HG03439 (cell line): ENCODE measurements around the gene OLIG2.

ENCODE experiments used
- ATAC-seq: cut with Tn5 transposase; IDR thresholded peaks from one replicate; pipeline ENCODE4 v1.9.1; 2021; ENCODE audit warnings: mild to moderate bottlenecking, moderate library complexity; ENCODE audit not compliant: unreplicated experiment

The OLIG2 gene

DNA sequence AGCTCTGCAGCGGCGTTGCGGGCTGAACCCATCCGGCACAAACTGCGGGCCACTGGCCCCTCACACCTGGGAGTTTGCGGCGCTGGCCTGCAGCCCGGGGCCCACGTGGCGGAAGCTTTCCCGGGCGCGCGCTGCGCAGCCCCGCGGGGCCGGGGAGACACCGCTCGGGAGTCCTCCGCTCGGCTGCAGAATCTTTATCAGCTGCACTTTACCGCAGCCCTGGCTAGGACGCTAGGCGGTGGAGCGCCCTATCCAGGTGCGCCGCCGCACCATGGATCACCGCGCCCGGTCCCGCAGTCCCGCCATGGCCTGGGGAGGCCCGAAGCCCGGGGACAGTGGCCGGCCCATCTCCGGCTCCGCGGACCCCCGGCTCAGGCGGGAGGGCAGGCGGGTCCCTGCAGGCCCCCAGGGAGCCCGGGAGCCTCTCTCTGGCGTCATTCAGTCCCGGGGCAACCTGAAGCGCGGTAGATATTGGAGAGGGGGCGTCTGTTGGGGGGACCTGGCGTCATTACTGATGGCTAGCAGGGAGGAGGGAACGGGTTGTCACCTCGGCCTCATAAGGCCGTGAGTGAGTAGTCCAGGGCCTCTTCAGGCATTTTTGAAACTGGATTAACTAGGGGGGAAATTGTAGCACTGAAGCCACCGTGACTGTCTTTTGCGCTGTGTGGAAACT lies 5.7 kb upstream of the OLIG2 start:
- ATAC-seq = no peak

DNA sequence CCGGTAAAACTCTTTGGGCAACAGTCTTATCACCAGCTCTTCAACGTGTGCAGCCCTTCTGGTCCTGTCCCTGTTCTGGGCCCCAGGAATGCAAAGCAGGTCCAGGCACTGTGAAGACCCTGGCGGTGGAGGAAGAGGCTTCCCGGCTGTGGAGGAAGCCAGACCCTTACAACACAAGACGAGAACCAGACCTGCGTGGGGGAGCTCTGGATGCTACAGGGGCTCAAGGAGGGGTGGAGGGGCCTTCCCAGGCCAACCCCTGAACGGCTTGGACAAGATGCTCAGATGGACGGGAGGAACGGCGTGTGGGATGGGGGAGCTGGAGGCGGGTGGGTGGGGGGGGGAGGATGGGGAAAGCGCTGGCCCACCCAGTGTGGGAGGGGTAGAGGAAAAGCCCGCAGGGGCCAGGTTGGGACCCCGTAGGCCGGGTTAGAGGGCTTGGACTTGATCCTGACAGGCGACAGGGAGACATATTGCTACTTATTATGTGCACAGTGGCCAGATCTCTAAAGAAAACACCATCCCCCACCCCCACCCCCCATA lies 5.1 kb upstream of the OLIG2 start:
- ATAC-seq = no peak

DNA sequence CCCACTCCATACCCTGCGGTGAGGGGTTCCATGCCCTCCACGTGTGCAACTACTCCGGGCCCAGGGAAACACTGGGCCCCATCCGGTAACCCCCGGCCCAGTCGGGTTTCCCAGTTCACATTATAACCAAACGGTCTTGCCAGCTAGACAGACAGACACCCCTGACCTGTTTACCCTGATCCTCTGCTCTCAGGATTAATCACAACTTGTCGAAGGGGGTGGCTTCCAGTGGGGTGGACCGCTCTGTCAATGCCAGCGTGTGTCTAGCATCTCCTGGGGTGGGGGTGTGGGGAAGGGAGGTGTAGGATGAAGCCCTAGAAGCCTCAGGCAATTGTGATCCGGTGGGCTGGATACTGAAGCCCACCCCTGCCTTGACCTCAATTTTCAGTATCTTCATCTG lies 4.6 kb upstream of the OLIG2 start:
- no peak for ATAC-seq

DNA sequence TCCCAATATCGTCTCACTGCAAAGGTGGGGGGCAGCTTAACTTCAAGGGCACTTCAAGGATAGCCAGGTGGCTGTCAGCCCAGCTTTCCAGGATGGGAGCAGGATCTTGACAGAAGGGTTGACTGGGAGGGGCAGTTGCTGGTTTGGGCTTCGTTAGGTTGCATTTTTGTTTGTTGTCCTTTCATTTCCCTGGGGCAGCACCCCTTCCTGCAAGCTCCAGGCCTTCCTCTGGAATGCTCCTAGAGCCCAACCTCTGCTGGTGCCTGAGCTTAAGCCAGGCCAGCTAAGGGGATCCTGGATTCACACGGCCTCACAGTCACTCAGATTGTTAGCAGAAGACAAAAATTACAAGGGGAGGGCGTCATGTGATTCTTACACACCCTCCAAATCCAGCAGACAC lies 4.1 kb upstream of the OLIG2 start:
- no peak for ATAC-seq

DNA sequence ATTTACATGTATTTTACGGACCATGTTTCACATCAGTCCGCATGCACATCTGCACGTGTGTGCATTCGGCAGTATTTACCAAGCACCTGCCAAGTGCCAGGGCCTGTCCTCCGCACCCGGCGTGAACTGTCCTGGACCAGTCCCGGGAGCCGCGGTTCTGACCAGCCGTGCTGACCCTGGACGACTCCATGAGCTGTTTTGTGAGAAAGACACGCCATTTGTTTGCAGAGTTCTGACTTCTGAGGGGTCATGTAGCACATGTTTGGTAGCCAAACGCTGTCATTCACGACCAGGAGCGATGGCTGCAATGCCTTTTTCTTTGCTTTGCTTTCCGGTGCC lies 3.3 kb upstream of the OLIG2 start:
- ATAC-seq = no peak

DNA sequence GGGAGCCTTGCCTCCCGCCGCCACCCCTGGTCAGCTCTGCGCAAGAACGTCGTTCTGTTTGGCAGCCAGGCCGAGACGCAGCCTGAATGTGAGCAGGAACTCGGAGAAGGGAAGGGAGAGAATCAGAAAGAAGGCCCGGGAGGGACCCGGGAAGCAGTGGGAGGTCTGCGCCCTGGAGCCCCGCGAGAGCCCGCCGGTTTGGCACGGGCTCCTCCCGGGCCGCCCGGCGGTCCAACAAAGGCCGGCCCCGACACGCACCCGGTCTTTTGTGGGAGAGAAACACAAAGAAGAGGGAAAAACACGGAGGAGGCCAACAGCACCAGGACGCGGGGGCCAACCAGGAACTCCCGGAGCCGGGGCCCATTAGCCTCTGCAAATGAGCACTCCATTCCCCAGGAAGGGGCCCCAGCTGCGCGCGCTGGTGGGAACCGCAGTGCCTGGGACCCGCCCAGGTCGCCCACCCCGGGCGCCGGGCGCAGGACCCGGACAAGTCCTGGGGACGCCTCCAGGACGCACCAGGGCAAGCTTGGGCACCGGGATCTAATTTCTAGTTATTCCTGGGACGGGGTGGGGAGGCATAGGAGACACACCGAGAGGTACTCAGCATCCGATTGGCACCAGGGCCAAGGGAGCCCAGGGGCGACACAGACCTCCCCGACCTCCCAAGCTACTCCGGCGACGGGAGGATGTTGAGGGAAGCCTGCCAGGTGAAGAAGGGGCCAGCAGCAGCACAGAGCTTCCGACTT lies 2.7 kb upstream of the OLIG2 start:
- no peak for ATAC-seq

DNA sequence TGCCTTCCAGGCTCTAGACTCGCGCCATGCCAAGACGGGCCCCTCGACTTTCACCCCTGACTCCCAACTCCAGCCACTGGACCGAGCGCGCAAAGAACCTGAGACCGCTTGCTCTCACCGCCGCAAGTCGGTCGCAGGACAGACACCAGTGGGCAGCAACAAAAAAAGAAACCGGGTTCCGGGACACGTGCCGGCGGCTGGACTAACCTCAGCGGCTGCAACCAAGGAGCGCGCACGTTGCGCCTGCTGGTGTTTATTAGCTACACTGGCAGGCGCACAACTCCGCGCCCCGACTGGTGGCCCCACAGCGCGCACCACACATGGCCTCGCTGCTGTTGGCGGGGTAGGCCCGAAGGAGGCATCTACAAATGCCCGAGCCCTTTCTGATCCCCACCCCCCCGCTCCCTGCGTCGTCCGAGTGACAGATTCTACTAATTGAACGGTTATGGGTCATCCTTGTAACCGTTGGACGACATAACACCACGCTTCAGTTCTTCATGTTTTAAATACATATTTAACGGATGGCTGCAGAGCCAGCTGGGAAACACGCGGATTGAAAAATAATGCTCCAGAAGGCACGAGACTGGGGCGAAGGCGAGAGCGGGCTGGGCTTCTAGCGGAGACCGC lies 2.0 kb upstream of the OLIG2 start:
- no peak for ATAC-seq

DNA sequence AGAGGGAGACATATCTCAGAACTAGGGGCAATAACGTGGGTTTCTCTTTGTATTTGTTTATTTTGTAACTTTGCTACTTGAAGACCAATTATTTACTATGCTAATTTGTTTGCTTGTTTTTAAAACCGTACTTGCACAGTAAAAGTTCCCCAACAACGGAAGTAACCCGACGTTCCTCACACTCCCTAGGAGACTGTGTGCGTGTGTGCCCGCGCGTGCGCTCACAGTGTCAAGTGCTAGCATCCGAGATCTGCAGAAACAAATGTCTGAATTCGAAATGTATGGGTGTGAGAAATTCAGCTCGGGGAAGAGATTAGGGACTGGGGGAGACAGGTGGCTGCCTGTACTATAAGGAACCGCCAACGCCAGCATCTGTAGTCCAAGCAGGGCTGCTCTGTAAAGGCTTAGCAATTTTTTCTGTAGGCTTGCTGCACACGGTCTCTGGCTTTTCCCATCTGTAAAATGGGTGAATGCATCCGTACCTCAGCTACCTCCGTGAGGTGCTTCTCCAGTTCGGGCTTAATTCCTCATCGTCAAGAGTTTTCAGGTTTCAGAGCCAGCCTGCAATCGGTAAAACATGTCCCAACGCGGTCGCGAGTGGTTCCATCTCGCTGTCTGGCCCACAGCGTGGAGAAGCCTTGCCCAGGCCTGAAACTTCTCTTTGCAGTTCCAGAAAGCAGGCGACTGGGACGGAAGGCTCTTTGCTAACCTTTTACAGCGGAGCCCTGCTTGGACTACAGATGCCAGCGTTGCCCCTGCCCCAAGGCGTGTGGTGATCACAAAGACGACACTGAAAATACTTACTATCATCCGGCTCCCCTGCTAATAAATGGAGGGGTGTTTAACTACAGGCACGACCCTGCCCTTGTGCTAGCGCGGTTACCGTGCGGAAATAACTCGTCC lies 1.3 kb upstream of the OLIG2 start:
- no peak for ATAC-seq

DNA sequence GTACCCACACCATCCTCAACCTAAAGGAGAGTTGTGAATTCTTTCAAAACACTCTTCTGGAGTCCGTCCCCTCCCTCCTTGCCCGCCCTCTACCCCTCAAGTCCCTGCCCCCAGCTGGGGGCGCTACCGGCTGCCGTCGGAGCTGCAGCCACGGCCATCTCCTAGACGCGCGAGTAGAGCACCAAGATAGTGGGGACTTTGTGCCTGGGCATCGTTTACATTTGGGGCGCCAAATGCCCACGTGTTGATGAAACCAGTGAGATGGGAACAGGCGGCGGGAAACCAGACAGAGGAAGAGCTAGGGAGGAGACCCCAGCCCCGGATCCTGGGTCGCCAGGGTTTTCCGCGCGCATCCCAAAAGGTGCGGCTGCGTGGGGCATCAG lies 638 bp upstream of the OLIG2 start:
- no peak for ATAC-seq

DNA sequence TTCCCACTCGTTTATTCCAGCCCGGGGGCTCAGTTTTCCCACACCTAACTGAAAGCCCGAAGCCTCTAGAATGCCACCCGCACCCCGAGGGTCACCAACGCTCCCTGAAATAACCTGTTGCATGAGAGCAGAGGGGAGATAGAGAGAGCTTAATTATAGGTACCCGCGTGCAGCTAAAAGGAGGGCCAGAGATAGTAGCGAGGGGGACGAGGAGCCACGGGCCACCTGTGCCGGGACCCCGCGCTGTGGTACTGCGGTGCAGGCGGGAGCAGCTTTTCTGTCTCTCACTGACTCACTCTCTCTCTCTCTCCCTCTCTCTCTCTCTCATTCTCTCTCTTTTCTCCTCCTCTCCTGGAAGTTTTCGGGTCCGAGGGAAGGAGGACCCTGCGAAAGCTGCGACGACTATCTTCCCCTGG lies 716 bp downstream of the OLIG2 start:
- no peak for ATAC-seq

DNA sequence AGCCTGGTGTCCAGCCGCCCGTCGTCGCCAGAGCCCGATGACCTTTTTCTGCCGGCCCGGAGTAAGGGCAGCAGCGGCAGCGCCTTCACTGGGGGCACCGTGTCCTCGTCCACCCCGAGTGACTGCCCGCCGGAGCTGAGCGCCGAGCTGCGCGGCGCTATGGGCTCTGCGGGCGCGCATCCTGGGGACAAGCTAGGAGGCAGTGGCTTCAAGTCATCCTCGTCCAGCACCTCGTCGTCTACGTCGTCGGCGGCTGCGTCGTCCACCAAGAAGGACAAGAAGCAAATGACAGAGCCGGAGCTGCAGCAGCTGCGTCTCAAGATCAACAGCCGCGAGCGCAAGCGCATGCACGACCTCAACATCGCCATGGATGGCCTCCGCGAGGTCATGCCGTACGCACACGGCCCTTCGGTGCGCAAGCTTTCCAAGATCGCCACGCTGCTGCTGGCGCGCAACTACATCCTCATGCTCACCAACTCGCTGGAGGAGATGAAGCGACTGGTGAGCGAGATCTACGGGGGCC lies 1.2 kb downstream of the OLIG2 start:
- ATAC-seq = no peak

DNA sequence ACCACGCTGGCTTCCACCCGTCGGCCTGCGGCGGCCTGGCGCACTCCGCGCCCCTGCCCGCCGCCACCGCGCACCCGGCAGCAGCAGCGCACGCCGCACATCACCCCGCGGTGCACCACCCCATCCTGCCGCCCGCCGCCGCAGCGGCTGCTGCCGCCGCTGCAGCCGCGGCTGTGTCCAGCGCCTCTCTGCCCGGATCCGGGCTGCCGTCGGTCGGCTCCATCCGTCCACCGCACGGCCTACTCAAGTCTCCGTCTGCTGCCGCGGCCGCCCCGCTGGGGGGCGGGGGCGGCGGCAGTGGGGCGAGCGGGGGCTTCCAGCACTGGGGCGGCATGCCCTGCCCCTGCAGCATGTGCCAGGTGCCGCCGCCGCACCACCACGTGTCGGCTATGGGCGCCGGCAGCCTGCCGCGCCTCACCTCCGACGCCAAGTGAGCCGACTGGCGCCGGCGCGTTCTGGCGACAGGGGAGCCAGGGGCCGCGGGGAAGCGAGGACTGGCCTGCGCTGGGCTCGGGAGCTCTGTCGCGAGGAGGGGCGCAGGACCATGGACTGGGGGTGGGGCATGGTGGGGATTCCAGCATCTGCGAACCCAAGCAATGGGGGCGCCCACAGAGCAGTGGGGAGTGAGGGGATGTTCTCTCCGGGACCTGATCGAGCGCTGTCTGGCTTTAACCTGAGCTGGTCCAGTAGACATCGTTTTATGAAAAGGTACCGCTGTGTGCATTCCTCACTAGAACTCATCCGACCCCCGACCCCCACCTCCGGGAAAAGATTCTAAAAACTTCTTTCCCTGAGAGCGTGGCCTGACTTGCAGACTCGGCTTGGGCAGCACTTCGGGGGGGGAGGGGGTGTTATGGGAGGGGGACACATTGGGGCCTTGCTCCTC lies 1.9 kb downstream of the OLIG2 start:
- no peak for ATAC-seq

DNA sequence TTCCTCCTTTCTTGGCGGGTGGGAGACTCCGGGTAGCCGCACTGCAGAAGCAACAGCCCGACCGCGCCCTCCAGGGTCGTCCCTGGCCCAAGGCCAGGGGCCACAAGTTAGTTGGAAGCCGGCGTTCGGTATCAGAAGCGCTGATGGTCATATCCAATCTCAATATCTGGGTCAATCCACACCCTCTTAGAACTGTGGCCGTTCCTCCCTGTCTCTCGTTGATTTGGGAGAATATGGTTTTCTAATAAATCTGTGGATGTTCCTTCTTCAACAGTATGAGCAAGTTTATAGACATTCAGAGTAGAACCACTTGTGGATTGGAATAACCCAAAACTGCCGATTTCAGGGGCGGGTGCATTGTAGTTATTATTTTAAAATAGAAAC lies 2.5 kb downstream of the OLIG2 start:
- no peak for ATAC-seq

DNA sequence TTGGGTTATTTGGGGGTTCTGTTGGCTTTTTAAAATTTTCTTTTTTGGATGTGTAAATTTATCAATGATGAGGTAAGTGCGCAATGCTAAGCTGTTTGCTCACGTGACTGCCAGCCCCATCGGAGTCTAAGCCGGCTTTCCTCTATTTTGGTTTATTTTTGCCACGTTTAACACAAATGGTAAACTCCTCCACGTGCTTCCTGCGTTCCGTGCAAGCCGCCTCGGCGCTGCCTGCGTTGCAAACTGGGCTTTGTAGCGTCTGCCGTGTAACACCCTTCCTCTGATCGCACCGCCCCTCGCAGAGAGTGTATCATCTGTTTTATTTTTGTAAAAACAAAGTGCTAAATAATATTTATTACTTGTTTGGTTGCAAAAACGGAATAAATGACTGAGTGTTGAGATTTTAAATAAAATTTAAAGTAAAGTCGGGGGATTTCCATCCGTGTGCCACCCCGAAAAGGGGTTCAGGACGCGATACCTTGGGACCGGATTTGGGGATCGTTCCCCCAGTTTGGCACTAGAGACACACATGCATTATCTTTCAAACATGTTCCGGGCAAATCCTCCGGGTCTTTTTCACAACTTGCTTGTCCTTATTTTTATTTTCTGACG lies 3.1 kb downstream of the OLIG2 start:
- ATAC-seq = no peak

DNA sequence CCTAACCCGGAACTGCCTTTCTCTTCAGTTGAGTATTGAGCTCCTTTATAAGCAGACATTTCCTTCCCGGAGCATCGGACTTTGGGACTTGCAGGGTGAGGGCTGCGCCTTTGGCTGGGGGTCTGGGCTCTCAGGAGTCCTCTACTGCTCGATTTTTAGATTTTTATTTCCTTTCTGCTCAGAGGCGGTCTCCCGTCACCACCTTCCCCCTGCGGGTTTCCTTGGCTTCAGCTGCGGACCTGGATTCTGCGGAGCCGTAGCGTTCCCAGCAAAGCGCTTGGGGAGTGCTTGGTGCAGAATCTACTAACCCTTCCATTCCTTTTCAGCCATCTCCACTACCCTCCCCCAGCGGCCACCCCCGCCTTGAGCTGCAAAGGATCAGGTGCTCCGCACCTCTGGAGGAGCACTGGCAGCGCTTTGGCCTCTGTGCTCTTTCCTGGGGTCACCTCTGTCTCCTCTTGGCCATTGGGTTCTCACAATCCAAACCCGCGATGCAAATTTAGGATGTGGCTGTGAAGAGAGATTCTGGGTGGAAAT lies 3.7 kb downstream of the OLIG2 start:
- ATAC-seq = no peak

DNA sequence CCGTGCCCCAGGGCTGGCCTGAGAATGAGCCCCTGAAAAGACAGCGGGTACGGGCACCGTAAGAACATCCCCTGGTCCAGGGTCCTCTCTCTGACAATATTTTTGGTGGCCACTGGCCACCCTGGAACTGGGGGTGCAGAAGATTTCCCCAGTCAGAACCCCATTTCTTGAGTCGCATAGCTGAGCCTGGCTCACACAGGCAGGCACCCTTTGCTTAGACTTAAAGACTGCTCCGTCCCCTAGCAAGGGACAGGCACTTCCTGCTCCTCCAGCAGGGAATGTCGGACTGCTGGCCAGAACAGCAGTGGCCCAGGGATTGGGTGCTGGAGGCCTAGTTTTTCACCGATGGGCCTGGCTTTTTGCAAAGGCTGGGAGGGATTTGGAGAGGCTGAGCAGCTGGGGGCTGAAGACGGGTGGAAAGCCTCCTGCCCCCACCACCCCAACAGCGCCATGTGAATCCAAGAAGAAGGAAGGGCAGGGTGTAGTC lies 4.3 kb downstream of the OLIG2 start:
- no peak for ATAC-seq

DNA sequence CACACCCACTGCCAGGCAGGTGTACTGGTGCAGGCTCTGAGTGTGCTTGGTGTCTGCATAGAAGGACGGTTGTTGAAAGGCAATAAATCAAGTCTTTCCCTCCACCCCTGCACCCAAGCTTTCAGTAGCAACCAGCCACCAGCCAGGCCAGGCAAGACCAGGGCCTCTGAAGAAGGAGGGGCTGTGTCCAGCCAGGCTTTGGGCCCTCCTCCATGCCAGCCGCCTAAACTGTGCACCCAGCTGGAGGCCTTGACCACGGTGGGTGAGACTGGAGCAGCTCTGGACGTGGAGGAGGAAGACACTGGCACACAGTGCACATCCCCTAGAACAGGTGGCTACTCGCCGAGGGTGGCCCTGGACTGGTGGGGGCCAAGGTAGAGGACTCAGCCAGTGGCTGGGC lies 4.9 kb downstream of the OLIG2 start:
- ATAC-seq = no peak

DNA sequence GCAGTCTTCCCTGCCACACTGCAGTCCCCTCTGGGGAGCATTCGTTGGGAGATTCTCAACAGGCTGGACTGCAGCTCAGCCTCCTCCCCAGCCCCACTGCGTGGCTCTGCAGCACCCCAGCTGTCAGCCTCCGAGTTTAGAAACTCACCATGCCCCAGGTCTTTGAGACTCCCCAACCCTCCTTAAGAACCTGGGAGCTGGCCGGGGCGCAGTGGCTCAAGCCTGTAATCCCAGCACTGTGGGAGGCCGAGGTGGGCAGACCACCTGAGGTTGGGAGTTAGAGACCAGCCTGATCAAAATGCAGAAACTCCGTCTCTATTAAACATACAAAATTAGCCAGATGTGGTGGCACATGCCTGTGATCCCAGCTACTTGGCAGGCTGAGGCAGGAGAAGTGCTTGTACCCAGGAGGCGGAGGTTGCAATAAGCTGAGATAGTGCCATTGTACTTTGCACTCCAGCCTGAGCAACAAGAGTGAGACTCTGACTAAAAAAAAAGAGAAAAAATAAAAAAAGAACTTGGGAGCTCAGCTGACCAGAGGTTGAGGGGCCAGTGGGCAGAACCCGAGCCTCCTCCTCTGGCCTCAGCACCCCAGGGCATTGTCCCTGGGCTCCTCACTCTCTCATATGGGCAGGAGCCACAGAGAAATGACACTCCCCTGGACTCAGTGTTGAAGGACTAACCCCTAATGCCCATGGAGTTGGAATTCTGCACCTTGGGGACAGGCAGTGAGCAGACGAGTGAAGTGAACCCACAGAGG lies 5.6 kb downstream of the OLIG2 start:
- no peak for ATAC-seq
